ENCODE measurements around the gene ARHGAP26. TPM values are rescaled to one million over a fixed set of nuclear protein-coding genes. Genes with fewer than 3 reads are reported as not detected.

ARHGAP26 gene
- polyA plus RNA-seq, 3 donors: 26.5 to 56.8 (median 28.7) TPM

GRCh38 chr5:143207058-143207457 lies 436.9 kb downstream of the ARHGAP26 start:
- Mint-ChIP-seq H3K36me3 (peaks cover 59 to 67% of the 10 kb centered on the region in 2 donors), H3K27me3 (ENCODE audit: low read depth in 3 of 3) (peaks cover 0 to 3% (median 0%) of the 10 kb centered on the region in 3 donors), H3K4me3 (no peak overlapping the region), H3K4me1 (no peaks in the 10 kb centered on the region), H3K9me3 (peaks cover 0 to 4% (median under 1%) of the 10 kb centered on the region in 7 donors), H3K27ac (peak overlapping the region in 1 of 7 donors; percentile 60)
- no peak overlapping the region for H3K4me2 ChIP-seq (replicated peaks; ENCODE audit: extremely low read depth, low read length, poor library complexity, severe bottlenecking)
- TF ChIP-seq, protein P1, sequence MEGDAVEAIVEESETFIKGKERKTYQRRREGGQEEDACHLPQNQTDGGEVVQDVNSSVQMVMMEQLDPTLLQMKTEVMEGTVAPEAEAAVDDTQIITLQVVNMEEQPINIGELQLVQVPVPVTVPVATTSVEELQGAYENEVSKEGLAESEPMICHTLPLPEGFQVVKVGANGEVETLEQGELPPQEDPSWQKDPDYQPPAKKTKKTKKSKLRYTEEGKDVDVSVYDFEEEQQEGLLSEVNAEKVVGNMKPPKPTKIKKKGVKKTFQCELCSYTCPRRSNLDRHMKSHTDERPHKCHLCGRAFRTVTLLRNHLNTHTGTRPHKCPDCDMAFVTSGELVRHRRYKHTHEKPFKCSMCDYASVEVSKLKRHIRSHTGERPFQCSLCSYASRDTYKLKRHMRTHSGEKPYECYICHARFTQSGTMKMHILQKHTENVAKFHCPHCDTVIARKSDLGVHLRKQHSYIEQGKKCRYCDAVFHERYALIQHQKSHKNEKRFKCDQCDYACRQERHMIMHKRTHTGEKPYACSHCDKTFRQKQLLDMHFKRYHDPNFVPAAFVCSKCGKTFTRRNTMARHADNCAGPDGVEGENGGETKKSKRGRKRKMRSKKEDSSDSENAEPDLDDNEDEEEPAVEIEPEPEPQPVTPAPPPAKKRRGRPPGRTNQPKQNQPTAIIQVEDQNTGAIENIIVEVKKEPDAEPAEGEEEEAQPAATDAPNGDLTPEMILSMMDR (IDR thresholded peaks at IDR 0.05): no peak
- H3K9me3 ChIP-seq (replicated peaks in 1 of 2; ENCODE audit: control insufficient read depth in 1 of 2, insufficient read depth in 1 of 2, low read length in 2 of 2): no peaks in the 10 kb centered on the region
- intact Hi-C loops (cut with micrococcal nuclease): no loop called here
- WGBS (ENCODE audit: insufficient coverage): 98% methylated on average over 11 of the region's 13 CpGs
- H3K4me3 ChIP-seq (replicated peaks in 1 of 3; ENCODE audit: low read depth in 2 of 3, low read length in 3 of 3): no peak overlapping the region
- DNase-seq: no peak
- no peaks in the 10 kb centered on the region for H3K27me3 ChIP-seq (ENCODE audit: control insufficient read depth in 2 of 2, insufficient read depth in 2 of 2, low read length in 2 of 2)
- H3K27ac ChIP-seq (ENCODE audit: low read depth in 1 of 2, low read length in 2 of 2): no peak overlapping the region
- no peak overlapping the region for H3K9ac ChIP-seq (ENCODE audit: insufficient read depth, low read length, poor library complexity, severe bottlenecking)
- peaks cover 28% of the 10 kb centered on the region for H4K20me1 ChIP-seq (ENCODE audit: insufficient read depth, low read length)
- H3K4me1 ChIP-seq (ENCODE audit: control insufficient read depth in 1 of 2, insufficient read depth in 2 of 2, low read length in 2 of 2): no peaks in the 10 kb centered on the region
- no peaks in the 10 kb centered on the region for H3K79me2 ChIP-seq (ENCODE audit: insufficient read depth, low read length)
- peaks cover 17 to 53% of the 10 kb centered on the region in 2 donors for H3K36me3 ChIP-seq (replicated peaks in 1 of 2; ENCODE audit: control insufficient read depth in 1 of 2, insufficient read depth in 2 of 2, low read length in 2 of 2)
- H2AFZ ChIP-seq (ENCODE audit: insufficient read depth, low read depth, low read length, poor library complexity, severe bottlenecking): no peak overlapping the region

DNA sequence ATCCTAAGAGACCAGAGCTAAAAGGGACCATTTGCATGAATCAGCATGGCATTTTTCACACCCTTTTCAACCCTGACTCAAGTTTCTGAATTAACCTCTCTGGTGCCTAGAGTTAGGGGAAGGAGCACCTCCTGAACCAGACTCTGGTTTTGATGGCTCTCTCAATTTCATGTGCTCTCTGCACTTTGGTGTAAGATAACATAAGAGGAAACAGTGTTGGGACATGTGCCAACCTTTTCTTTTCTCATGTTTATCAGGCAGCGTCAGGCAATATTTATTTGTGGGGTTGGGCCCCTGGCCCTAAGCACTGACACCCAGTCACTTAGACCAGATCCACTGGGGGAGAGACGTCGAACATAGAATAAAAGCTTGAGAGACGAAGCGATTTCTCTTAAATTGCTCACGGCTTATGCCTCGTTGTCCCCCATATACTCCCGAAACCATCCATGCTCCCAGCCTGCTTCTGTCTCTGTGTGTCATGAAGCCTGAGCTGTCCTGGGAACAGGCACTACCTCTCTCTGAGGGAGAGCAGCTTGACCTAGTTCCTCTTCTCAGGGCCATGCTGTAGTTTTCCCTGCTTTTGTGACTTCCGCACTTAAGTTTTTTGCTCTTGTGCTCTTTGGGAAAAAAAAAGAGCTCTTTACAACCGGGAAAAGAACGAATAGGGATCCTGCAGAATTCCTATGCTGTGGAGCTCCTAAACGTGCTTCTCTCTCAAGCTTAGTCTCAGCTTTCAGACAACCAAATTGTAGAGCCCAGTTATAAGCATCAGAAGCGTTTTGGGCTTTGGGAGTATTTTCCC lies 437.6 kb downstream of the ARHGAP26 start:
- Mint-ChIP-seq H3K4me1 (peaks cover 3% of the 10 kb centered on the region), H3K27me3 (ENCODE audit: low read depth in 3 of 3) (peaks cover 0 to 3% (median 0%) of the 10 kb centered on the region in 3 donors), H3K4me3 (no peak overlapping the region), H3K9me3 (peaks cover 0 to 3% (median 0%) of the 10 kb centered on the region in 7 donors), H3K27ac (peak overlapping the region in 3 of 7 donors; percentile 12 to 77 (median 21)), H3K36me3 (peaks cover 57 to 67% of the 10 kb centered on the region in 2 donors)
- WGBS (ENCODE audit: insufficient coverage): 61% methylated on average over 7 of the region's 13 CpGs
- no peaks in the 10 kb centered on the region for H3K4me1 ChIP-seq (ENCODE audit: control insufficient read depth in 1 of 2, insufficient read depth in 2 of 2, low read length in 2 of 2)
- TF ChIP-seq, protein P1 (IDR thresholded peaks at IDR 0.05): no peak
- H3K9me3 ChIP-seq (replicated peaks in 1 of 2; ENCODE audit: control insufficient read depth in 1 of 2, insufficient read depth in 1 of 2, low read length in 2 of 2): no peaks in the 10 kb centered on the region
- H4K20me1 ChIP-seq (ENCODE audit: insufficient read depth, low read length): peaks cover 27% of the 10 kb centered on the region
- no peak overlapping the region for H3K4me2 ChIP-seq (replicated peaks; ENCODE audit: extremely low read depth, low read length, poor library complexity, severe bottlenecking)
- no peak for DNase-seq
- H3K9ac ChIP-seq (ENCODE audit: insufficient read depth, low read length, poor library complexity, severe bottlenecking): no peak overlapping the region
- H3K27me3 ChIP-seq (ENCODE audit: control insufficient read depth in 2 of 2, insufficient read depth in 2 of 2, low read length in 2 of 2): no peaks in the 10 kb centered on the region
- H3K36me3 ChIP-seq (replicated peaks in 1 of 2; ENCODE audit: control insufficient read depth in 1 of 2, insufficient read depth in 2 of 2, low read length in 2 of 2): peaks cover 17 to 52% of the 10 kb centered on the region in 2 donors
- H3K27ac ChIP-seq (ENCODE audit: low read depth in 1 of 2, low read length in 2 of 2): no peak overlapping the region
- H3K4me3 ChIP-seq (replicated peaks in 1 of 3; ENCODE audit: low read depth in 2 of 3, low read length in 3 of 3): no peak overlapping the region
- H2AFZ ChIP-seq (ENCODE audit: insufficient read depth, low read depth, low read length, poor library complexity, severe bottlenecking): no peak overlapping the region
- H3K79me2 ChIP-seq (ENCODE audit: insufficient read depth, low read length): no peaks in the 10 kb centered on the region
- intact Hi-C loops (cut with micrococcal nuclease): no loop called here
